HepG2 (cell line): Measurements from ENCODE around the gene SGK1. TPM values are rescaled to one million over a fixed set of nuclear protein-coding genes. Genes with fewer than 3 reads are reported as not detected.
A peak's percentile ranks its signal among the peaks of the same experiment; 100 is the strongest.

Source experiments
- CSRNP1 ChIP-seq: sonication (generic); formaldehyde crosslinking; IDR thresholded peaks from 2 replicates; pipeline ENCODE4 v1.8.1; 2023; ENCODE audit warnings: mild to moderate bottlenecking, missing genetic modification reagents
- FOSL2 ChIP-seq: sonication (generic); formaldehyde crosslinking; IDR thresholded peaks from 2 replicates; pipeline ENCODE4 v1.4.0; 2020; ENCODE audit warnings: missing genetic modification reagents
- JARID2 ChIP-seq: sonication (generic); formaldehyde crosslinking; IDR thresholded peaks from 2 replicates; pipeline ENCODE4 v1.8.1; 2023; ENCODE audit warnings: missing genetic modification reagents, inconsistent platforms; ENCODE audit not compliant: insufficient replicate concordance
- NFIC ChIP-seq: IDR thresholded peaks from 2 replicates; pipeline ENCODE4 v1.6.1; 2012; ENCODE audit warnings: mild to moderate bottlenecking, low read length, inconsistent platforms
- RFX1 ChIP-seq: fragments of 450-650 bp; IDR thresholded peaks from 2 replicates; pipeline ENCODE4 v1.6.1; 2017
- SP2 ChIP-seq: sonication (generic); formaldehyde crosslinking; IDR thresholded peaks from 2 replicates; pipeline ENCODE4 v1.5.1; 2020; ENCODE audit warnings: mild to moderate bottlenecking, missing genetic modification reagents
- SRSF9 ChIP-seq: fragments of 200-400 bp; formaldehyde crosslinking; IDR thresholded peaks from 2 replicates; pipeline ENCODE4 v1.6.1; 2018; ENCODE audit warnings: borderline replicate concordance, mild to moderate bottlenecking, low read depth, low read length; ENCODE audit not compliant: insufficient read depth, poor library complexity, severe bottlenecking
- TARDBP ChIP-seq: sonication (generic); formaldehyde crosslinking; IDR thresholded peaks from 2 replicates; pipeline ENCODE4 v1.8.0; 2022; ENCODE audit warnings: mild to moderate bottlenecking, missing genetic modification reagents
- ZBTB1 ChIP-seq: sonication (generic); formaldehyde crosslinking; IDR thresholded peaks from 2 replicates; pipeline ENCODE4 v1.4.0; 2020; ENCODE audit warnings: missing genetic modification reagents, borderline replicate concordance
- ZNF510 ChIP-seq: sonication (generic); formaldehyde crosslinking; IDR thresholded peaks from 2 replicates; pipeline ENCODE4 v1.4.0; 2020; ENCODE audit warnings: low read depth, mild to moderate bottlenecking, missing genetic modification reagents
- ZNF629 ChIP-seq: sonication (generic); formaldehyde crosslinking; conservative IDR thresholded peaks from 2 replicates; pipeline ENCODE4 v1.5.0; 2020; ENCODE audit warnings: missing genetic modification reagents
- ZNF713 ChIP-seq: sonication (generic); formaldehyde crosslinking; IDR thresholded peaks from 2 replicates; pipeline ENCODE4 v1.4.0; 2020; ENCODE audit warnings: mild to moderate bottlenecking, missing genetic modification reagents
- ZNF878 ChIP-seq: sonication (generic); formaldehyde crosslinking; IDR thresholded peaks from 2 replicates; pipeline ENCODE4 v1.8.1; 2023; ENCODE audit warnings: mild to moderate bottlenecking, missing genetic modification reagents, moderate library complexity
- ZUFSP ChIP-seq: sonication (generic); formaldehyde crosslinking; IDR thresholded peaks from 2 replicates; pipeline ENCODE4 v1.9.0; 2021; ENCODE audit warnings: missing genetic modification reagents, mild to moderate bottlenecking, borderline replicate concordance
- polyA plus RNA-seq, 8 experiments: library from polyadenylated mRNA; depleted of rRNA in 3 of 8; stranded (reverse) in 7 of 8; unstranded in 1 of 8; fragments of >200 nt; fragmentation: Illumina TruSeq in 4 of 8; extraction: Trizol in 4 of 8; gene quantifications; 2 replicates each; pipeline versions ENCODE4 v1.2.1 to v1.2.3, GENCODE V29; 2011 to 2016; ENCODE audit warnings: low read depth in 4 of 8, missing spikeins in 1 of 8, mixed read lengths in 1 of 8; ENCODE audit not compliant: insufficient read depth in 1 of 8
- total RNA-seq, 5 experiments: library from RNA; depleted of rRNA; stranded (reverse); fragments of >200 nt; fragmentation: Illumina TruSeq; extraction: Trizol; gene quantifications; 2 replicates each; pipeline ENCODE4 v1.2.3, GENCODE V29; 2016; ENCODE audit warnings: low read depth in 1 of 5
- TF ChIP-seq, protein P1 (sequence below): conservative IDR thresholded peaks from 2 replicates; pipeline ENCODE4 v1.6.1; 2018; ENCODE audit warnings: missing genetic modification reagents
- TF ChIP-seq, protein P2 (sequence below): sonication (generic); formaldehyde crosslinking; IDR thresholded peaks from 2 replicates; pipeline ENCODE4 v1.4.0; 2020; ENCODE audit warnings: missing genetic modification reagents
- TF ChIP-seq, protein P3 (sequence below): IDR thresholded peaks from 2 replicates; pipeline ENCODE4 v1.6.1; 2016

SGK1 gene
- total and polyA plus RNA-seq, 2 of the 13 experiments (the other 11 are each of a cell fraction or from before 2014, with no cell fraction given): 56.1 to 56.2 TPM

GRCh38 chr6:134195164-134195906, 122.6 kb downstream of the SGK1 start (continued):
- TF ChIP-seq, protein P1, sequence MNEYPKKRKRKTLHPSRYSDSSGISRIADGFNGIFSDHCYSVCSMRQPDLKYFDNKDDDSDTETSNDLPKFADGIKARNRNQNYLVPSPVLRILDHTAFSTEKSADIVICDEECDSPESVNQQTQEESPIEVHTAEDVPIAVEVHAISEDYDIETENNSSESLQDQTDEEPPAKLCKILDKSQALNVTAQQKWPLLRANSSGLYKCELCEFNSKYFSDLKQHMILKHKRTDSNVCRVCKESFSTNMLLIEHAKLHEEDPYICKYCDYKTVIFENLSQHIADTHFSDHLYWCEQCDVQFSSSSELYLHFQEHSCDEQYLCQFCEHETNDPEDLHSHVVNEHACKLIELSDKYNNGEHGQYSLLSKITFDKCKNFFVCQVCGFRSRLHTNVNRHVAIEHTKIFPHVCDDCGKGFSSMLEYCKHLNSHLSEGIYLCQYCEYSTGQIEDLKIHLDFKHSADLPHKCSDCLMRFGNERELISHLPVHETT (CRISPR knock-in tag): no peak
- TF ChIP-seq SRSF9: no peak
- TF ChIP-seq SP2 (CRISPR knock-in tag): no peak
- TF ChIP-seq CSRNP1 (CRISPR knock-in tag): no peak
- TF ChIP-seq RFX1: no peak
- no peak for TF ChIP-seq JARID2 (CRISPR knock-in tag)
- no peak for TF ChIP-seq ZUFSP (CRISPR knock-in tag)
- 0 out of 2 replicates have a peak, but pooled peaks have one; percentile 7 for TF ChIP-seq ZNF629 (CRISPR knock-in tag)
- peak; percentile 64; the same call in 1 of the 2 replicates for TF ChIP-seq ZNF878 (CRISPR knock-in tag)
- TF ChIP-seq, protein P2, sequence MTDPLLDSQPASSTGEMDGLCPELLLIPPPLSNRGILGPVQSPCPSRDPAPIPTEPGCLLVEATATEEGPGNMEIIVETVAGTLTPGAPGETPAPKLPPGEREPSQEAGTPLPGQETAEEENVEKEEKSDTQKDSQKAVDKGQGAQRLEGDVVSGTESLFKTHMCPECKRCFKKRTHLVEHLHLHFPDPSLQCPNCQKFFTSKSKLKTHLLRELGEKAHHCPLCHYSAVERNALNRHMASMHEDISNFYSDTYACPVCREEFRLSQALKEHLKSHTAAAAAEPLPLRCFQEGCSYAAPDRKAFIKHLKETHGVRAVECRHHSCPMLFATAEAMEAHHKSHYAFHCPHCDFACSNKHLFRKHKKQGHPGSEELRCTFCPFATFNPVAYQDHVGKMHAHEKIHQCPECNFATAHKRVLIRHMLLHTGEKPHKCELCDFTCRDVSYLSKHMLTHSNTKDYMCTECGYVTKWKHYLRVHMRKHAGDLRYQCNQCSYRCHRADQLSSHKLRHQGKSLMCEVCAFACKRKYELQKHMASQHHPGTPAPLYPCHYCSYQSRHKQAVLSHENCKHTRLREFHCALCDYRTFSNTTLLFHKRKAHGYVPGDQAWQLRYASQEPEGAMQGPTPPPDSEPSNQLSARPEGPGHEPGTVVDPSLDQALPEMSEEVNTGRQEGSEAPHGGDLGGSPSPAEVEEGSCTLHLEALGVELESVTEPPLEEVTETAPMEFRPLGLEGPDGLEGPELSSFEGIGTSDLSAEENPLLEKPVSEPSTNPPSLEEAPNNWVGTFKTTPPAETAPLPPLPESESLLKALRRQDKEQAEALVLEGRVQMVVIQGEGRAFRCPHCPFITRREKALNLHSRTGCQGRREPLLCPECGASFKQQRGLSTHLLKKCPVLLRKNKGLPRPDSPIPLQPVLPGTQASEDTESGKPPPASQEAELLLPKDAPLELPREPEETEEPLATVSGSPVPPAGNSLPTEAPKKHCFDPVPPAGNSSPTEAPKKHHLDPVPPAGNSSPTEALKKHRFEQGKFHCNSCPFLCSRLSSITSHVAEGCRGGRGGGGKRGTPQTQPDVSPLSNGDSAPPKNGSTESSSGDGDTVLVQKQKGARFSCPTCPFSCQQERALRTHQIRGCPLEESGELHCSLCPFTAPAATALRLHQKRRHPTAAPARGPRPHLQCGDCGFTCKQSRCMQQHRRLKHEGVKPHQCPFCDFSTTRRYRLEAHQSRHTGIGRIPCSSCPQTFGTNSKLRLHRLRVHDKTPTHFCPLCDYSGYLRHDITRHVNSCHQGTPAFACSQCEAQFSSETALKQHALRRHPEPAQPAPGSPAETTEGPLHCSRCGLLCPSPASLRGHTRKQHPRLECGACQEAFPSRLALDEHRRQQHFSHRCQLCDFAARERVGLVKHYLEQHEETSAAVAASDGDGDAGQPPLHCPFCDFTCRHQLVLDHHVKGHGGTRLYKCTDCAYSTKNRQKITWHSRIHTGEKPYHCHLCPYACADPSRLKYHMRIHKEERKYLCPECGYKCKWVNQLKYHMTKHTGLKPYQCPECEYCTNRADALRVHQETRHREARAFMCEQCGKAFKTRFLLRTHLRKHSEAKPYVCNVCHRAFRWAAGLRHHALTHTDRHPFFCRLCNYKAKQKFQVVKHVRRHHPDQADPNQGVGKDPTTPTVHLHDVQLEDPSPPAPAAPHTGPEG (CRISPR knock-in tag): 0 out of 2 replicates have a peak, but pooled peaks have one; percentile 14
- peak; percentile 56 for TF ChIP-seq FOSL2 (CRISPR knock-in tag)
- TF ChIP-seq TARDBP: no peak
- no peak for TF ChIP-seq ZBTB1
- TF ChIP-seq, protein P3, sequence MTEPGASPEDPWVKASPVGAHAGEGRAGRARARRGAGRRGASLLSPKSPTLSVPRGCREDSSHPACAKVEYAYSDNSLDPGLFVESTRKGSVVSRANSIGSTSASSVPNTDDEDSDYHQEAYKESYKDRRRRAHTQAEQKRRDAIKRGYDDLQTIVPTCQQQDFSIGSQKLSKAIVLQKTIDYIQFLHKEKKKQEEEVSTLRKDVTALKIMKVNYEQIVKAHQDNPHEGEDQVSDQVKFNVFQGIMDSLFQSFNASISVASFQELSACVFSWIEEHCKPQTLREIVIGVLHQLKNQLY (CRISPR knock-in tag): no peak
- peak; percentile 78 for TF ChIP-seq NFIC
- no peak for TF ChIP-seq ZNF713 (CRISPR knock-in tag)
- no peak for TF ChIP-seq ZNF510 (CRISPR knock-in tag)
